GM18499 (cell line): Measurements from ENCODE around the gene HDGFL2.

Source experiments
- ATAC-seq: cut with Tn5 transposase; IDR thresholded peaks from one replicate; pipeline ENCODE4 v1.9.1; 2021; ENCODE audit warnings: moderate number of reproducible peaks; ENCODE audit not compliant: insufficient read depth, unreplicated experiment

The HDGFL2 gene

GRCh38 chr19:4472174-4472974 lies at the start of gene HDGFL2:
TSS of gene HDGFL2 (plus strand) at chr19:4472297. CDS start at chr19:4472351, 54 bp downstream.
- no peak for ATAC-seq

GRCh38 chr19:4423416-4424126 lies 48.5 kb upstream of the HDGFL2 start:
- no peak for ATAC-seq

- ATAC-seq: no peak
Measured at GRCh38 chr19:4425537-4425936, 46.6 kb upstream of the HDGFL2 start.

- ATAC-seq: no peak
Measured at GRCh38 chr19:4428326-4428975, 43.6 kb upstream of the HDGFL2 start.

- ATAC-seq: no peak
Measured at GRCh38 chr19:4429256-4429655, 42.8 kb upstream of the HDGFL2 start.

GRCh38 chr19:4429771-4430171 lies 42.3 kb upstream of the HDGFL2 start:
- no peak for ATAC-seq

GRCh38 chr19:4430760-4431159 lies 41.3 kb upstream of the HDGFL2 start:
- ATAC-seq: no peak

GRCh38 chr19:4431296-4431695 lies 40.8 kb upstream of the HDGFL2 start:
- no peak for ATAC-seq

GRCh38 chr19:4431808-4432674 lies 40.1 kb upstream of the HDGFL2 start:
- ATAC-seq: no peak

- ATAC-seq: no peak
Measured at GRCh38 chr19:4432918-4433506, 39.1 kb upstream of the HDGFL2 start.

GRCh38 chr19:4434391-4434790 lies 37.7 kb upstream of the HDGFL2 start:
- ATAC-seq: no peak

- ATAC-seq: no peak
Measured at GRCh38 chr19:4436231-4436630, 35.9 kb upstream of the HDGFL2 start.

GRCh38 chr19:4437103-4437502 lies 35.0 kb upstream of the HDGFL2 start:
- ATAC-seq: no peak

- ATAC-seq: no peak
Measured at GRCh38 chr19:4439243-4439642, 32.9 kb upstream of the HDGFL2 start.

GRCh38 chr19:4441994-4442818 lies 29.9 kb upstream of the HDGFL2 start:
- no peak for ATAC-seq

GRCh38 chr19:4442819-4443146 lies 29.3 kb upstream of the HDGFL2 start:
- ATAC-seq: no peak

GRCh38 chr19:4443188-4443587 lies 28.9 kb upstream of the HDGFL2 start:
- no peak for ATAC-seq

GRCh38 chr19:4443966-4444764 lies 27.9 kb upstream of the HDGFL2 start:
- ATAC-seq: no peak
